ENCODE measurements around the gene ZSWIM3. TPM values are rescaled to one million over a fixed set of nuclear protein-coding genes. Genes with fewer than 3 reads are reported as not detected.

Gene ZSWIM3
- total RNA-seq: 1 to 10 TPM; 4.7 to 4.8 TPM

GRCh38 chr20:45857114-45857881 lies at the start of gene ZSWIM3, which contains the start of gene ACOT8:
ZSWIM3 (plus strand) TSS chr20:45857614; CDS start chr20:45857826, 212 bp downstream.
ACOT8 (minus strand) TSS chr20:45857392; CDS start chr20:45857315, 77 bp downstream.

GRCh38 chr20:45812157-45813005 lies 45.0 kb upstream of the ZSWIM3 start, which contains the start of gene UBE2C:
UBE2C (plus strand) TSS chr20:45812644; CDS start chr20:45812696, 52 bp downstream.

GRCh38 chr20:45827030-45827652 lies 30.3 kb upstream of the ZSWIM3 start, which contains the start of gene TNNC2:
TNNC2 (minus strand) TSS chr20:45827312; CDS start chr20:45827248, 64 bp downstream.

GRCh38 chr20:45833030-45833882 lies 24.2 kb upstream of the ZSWIM3 start, which contains the start of gene SNX21:
SNX21 (plus strand) TSS chr20:45833799; CDS start chr20:45833920, 121 bp downstream.

GRCh38 chr20:45880988-45881788 lies 23.8 kb downstream of the ZSWIM3 start, which contains the start of gene ZSWIM1:
ZSWIM1 (plus strand) TSS chr20:45881227; CDS start chr20:45882593, 1,366 bp downstream.

GRCh38 chr20:45887346-45887715 lies 29.9 kb downstream of the ZSWIM3 start, which contains the start of gene SPATA25:
SPATA25 (minus strand) TSS chr20:45887622; CDS start chr20:45887590, 32 bp downstream.

GRCh38 chr20:45890985-45891983 lies 33.9 kb downstream of the ZSWIM3 start, which contains the start of the genes CTSA and NEURL2:
CTSA (plus strand) TSS chr20:45891335; CDS start chr20:45891569, 234 bp downstream.
NEURL2 (minus strand) TSS chr20:45891208; CDS start chr20:45890991, 217 bp downstream.

GRCh38 chr20:45911486-45912343 lies 54.3 kb downstream of the ZSWIM3 start, which contains the start of gene PLTP:
PLTP (minus strand) TSS chr20:45912155; CDS start chr20:45911452, 703 bp downstream.

Other genes with a start within 250 kb of the ZSWIM3 start
- gene WFDC10A, start 227.9 kb upstream of the ZSWIM3 start, total RNA-seq: not detected
- not detected for gene WFDC9, start 226.3 kb upstream of the ZSWIM3 start, total RNA-seq
- gene WFDC11, start 187.4 kb upstream of the ZSWIM3 start, total RNA-seq: not detected
- gene WFDC13, start 155.6 kb upstream of the ZSWIM3 start, total RNA-seq: not detected
- not detected for gene WFDC10B, start 152.6 kb upstream of the ZSWIM3 start, total RNA-seq
- not detected for gene SPINT4, start 135.3 kb upstream of the ZSWIM3 start, total RNA-seq
- gene WFDC3, start 65.7 kb upstream of the ZSWIM3 start, total RNA-seq: under 1 TPM in 1 of 2 donors, not detected in 1; 0.33 TPM
- 10 to 100 TPM in 1 of 2 donors, 1 to 10 TPM in 1; 6.2 to 10.3 TPM for gene DNTTIP1, start 65.7 kb upstream of the ZSWIM3 start, total RNA-seq
- gene UBE2C, start 45.0 kb upstream of the ZSWIM3 start, total RNA-seq: 10 to 100 TPM; 42.3 to 85.6 TPM
- gene TNNC2, start 30.3 kb upstream of the ZSWIM3 start, total RNA-seq: not detected
- 10 to 100 TPM; 25.6 to 34.1 TPM for gene SNX21, start 23.8 kb upstream of the ZSWIM3 start, total RNA-seq
- 10 to 100 TPM; 41.0 to 41.6 TPM for gene ACOT8, start 222 bp upstream of the ZSWIM3 start, total RNA-seq
- 10 to 100 TPM in 1 of 2 donors, 1 to 10 TPM in 1; 10.0 to 10.7 TPM for gene ZSWIM1, start 23.6 kb downstream of the ZSWIM3 start, total RNA-seq
- gene SPATA25, start 30.0 kb downstream of the ZSWIM3 start, total RNA-seq: under 1 TPM in 1 of 2 donors, not detected in 1; 0.69 TPM
- 1 to 10 TPM; 3.3 to 4.1 TPM for gene NEURL2, start 33.6 kb downstream of the ZSWIM3 start, total RNA-seq
- 10 to 100 TPM; 89.8 to 92.9 TPM for gene CTSA, start 33.7 kb downstream of the ZSWIM3 start, total RNA-seq
- gene PLTP, start 54.5 kb downstream of the ZSWIM3 start, total RNA-seq: 10 to 100 TPM; 41.3 to 52.0 TPM
- gene PCIF1, start 77.1 kb downstream of the ZSWIM3 start, total RNA-seq: 10 to 100 TPM; 12.7 to 13.8 TPM
- 10 to 100 TPM; 14.0 to 16.5 TPM for gene ZNF335, start 114.6 kb downstream of the ZSWIM3 start, total RNA-seq
- not detected for gene MMP9, start 151.3 kb downstream of the ZSWIM3 start, total RNA-seq
- gene SLC12A5, start 171.6 kb downstream of the ZSWIM3 start, total RNA-seq: not detected
- 10 to 100 TPM; 14.1 to 17.3 TPM for gene NCOA5, start 232.3 kb downstream of the ZSWIM3 start, total RNA-seq

Data from melanocyte of skin (primary cell).